Lower leg skin (tissue), 4 donors: ENCODE measurements around the gene NRXN2. TPM values are rescaled to one million over a fixed set of nuclear protein-coding genes. Genes with fewer than 3 reads are reported as not detected.
"Not testable (repeated sequence)": the region's sequence is repeated elsewhere in the genome, so short reads cannot be mapped to it uniquely, and the experiment has no call there.

Experiments
- DNase-seq, 2 donors: peaks; one replicate each; pipeline ENCODE4 v3.0.0-alpha.2; 2019; ENCODE audit warnings: low spot score in 2 of 2
- H3K4me3 ChIP-seq: fragments of 200-600 bp; sonication (generic); 2 replicates; pipeline ENCODE4 v1.5.1; 2017; ENCODE audit warnings: mild to moderate bottlenecking, low read depth; ENCODE audit not compliant: poor library complexity, severe bottlenecking
- POLR2A ChIP-seq, 2 donors: fragments of 450-650 bp; IDR thresholded peaks; one replicate each; pipeline ENCODE4 v1.6.1; 2016 to 2017; ENCODE audit warnings: antibody characterized with exemption in 2 of 2, mild to moderate bottlenecking in 1 of 2, moderate library complexity in 1 of 2
- WGBS, 2 donors: methylation state at CpG; one replicate each; pipeline ENCODE4 v1.1.5; 2018; 5-methylcytosine and 5-hydroxymethylcytosine counted together
- intact Hi-C: fragments of 100-400 bp; cut with DNase I; formaldehyde crosslinking; loops from one replicate; pipeline ENCODE4 v1.15.0; 2023; ENCODE audit warnings: low total_unique reads
- total RNA-seq, 4 donors: library from RNA; depleted of rRNA; stranded (reverse); fragments of >200 nt; gene quantifications; one replicate each; pipeline ENCODE4 v1.1.0, GENCODE V29; 2016
- TF ChIP-seq, protein P1 (sequence below), 3 donors: fragments of 450-650 bp; IDR thresholded peaks; one replicate each; pipeline ENCODE4 v1.5.1; 2016; ENCODE audit warnings: antibody characterized with exemption in 3 of 3, mild to moderate bottlenecking in 3 of 3, moderate library complexity in 2 of 3

The NRXN2 gene
- total RNA-seq, 4 donors from 2014 or later: 0.27 to 7.0 (median 1.1) TPM; not detected in 1

DNA sequence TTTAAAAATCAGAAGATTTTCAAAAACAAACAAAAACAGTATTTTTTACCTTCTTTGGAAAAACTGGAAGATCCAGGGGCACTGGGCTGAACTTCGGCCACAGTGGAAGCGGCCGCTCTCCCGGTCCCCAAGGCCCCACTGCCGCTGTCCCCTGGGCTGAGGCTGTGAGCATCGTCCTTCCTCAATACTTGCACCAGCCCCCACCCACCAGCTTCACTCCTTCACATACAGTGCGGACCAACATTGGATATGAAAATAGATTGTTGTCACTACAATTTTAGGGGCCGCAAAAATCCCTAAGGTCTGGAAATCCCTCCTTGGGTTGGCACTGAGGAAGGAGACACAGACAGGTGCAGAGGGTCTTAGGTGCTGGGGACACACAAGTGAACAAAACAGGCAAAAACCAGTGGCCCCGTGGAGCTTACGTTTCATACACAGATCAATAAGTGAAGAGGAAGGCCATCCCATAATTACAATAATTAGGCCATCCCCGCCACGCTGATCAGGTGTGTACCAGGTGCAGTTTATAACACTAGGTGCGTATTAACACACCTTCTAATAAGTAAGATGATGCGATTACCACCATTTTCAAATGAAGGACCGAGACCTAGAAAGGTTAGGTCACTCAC is 160.2 kb downstream of the NRXN2 start:
- DNase-seq: no peak
- H3K4me3 ChIP-seq: no peak overlapping the region
- intact Hi-C loops: no loop called here
- TF ChIP-seq, protein P1, sequence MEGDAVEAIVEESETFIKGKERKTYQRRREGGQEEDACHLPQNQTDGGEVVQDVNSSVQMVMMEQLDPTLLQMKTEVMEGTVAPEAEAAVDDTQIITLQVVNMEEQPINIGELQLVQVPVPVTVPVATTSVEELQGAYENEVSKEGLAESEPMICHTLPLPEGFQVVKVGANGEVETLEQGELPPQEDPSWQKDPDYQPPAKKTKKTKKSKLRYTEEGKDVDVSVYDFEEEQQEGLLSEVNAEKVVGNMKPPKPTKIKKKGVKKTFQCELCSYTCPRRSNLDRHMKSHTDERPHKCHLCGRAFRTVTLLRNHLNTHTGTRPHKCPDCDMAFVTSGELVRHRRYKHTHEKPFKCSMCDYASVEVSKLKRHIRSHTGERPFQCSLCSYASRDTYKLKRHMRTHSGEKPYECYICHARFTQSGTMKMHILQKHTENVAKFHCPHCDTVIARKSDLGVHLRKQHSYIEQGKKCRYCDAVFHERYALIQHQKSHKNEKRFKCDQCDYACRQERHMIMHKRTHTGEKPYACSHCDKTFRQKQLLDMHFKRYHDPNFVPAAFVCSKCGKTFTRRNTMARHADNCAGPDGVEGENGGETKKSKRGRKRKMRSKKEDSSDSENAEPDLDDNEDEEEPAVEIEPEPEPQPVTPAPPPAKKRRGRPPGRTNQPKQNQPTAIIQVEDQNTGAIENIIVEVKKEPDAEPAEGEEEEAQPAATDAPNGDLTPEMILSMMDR (IDR thresholded peaks at IDR 0.05): no peak
- no peak for TF ChIP-seq POLR2A (IDR thresholded peaks at IDR 0.05)
- WGBS, 2 donors: 91 to 93% methylated on average over 15 of the region's 15 CpGs

GRCh38 chr11:64561984-64562722 is 160.8 kb downstream of the NRXN2 start:
- H3K4me3 ChIP-seq: no peak overlapping the region
- TF ChIP-seq, protein P1 (IDR thresholded peaks at IDR 0.05): no peak
- TF ChIP-seq POLR2A (IDR thresholded peaks at IDR 0.05): no peak
- DNase-seq: no peak
- intact Hi-C loops: no loop called here
- WGBS, 2 donors: 88 to 93% methylated on average over 26 to 29 of the region's 29 CpGs

DNA sequence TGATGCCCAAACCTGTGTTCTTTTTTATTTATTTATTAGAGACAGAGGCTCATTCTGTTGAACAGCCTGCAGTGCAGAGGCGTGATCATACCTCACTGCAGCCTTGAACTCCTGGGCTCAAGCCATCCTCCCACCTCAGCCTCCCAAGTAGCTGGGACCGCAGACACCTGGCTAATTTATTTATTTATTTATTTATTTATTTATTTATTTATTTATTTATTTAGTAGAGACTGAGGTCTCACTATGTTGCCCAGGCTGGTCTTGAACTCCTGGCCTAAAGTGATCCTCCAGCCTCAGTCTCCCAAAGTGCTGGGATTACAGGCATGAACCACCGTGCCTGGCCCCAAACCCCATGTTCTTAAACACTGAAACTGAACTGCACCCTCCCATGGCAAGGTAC is 161.6 kb downstream of the NRXN2 start:
- H3K4me3 ChIP-seq, DNase-seq, intact Hi-C loops: not testable (repeated sequence)
- 87 to 93% methylated on average over 3 of the region's 3 CpGs for WGBS, 2 donors

GRCh38 chr11:64560941-64561340 is 162.1 kb downstream of the NRXN2 start:
- intact Hi-C loops: no loop called here
- TF ChIP-seq, protein P1 (IDR thresholded peaks at IDR 0.05): no peak
- TF ChIP-seq POLR2A (IDR thresholded peaks at IDR 0.05): no peak
- WGBS, 2 donors: 86 to 91% methylated on average over 16 of the region's 16 CpGs
- no peak for DNase-seq
- H3K4me3 ChIP-seq: no peak overlapping the region

GRCh38 chr11:64560139-64560771 is 162.7 kb downstream of the NRXN2 start:
- WGBS, 2 donors: 76% methylated on average over 15 of the region's 15 CpGs
- intact Hi-C loops: no loop called here
- no peak for TF ChIP-seq POLR2A (IDR thresholded peaks at IDR 0.05)
- TF ChIP-seq, protein P1 (IDR thresholded peaks at IDR 0.05): no peak
- H3K4me3 ChIP-seq: no peak overlapping the region
- DNase-seq: no peak
